H1 (cell line): ENCODE results near the gene ACTA2. TPM values are rescaled to one million over a fixed set of nuclear protein-coding genes. Genes with fewer than 3 reads are reported as not detected.

Source experiments
- CTCF ChIA-PET: fragments of 300-600 bp; sonication (Branson Sonifier 250); formaldehyde crosslinking; loops from one replicate; lab custom pipeline; 2021; ENCODE audit not compliant: partially characterized antibody; lab: Charles Lee
- POLR2A ChIA-PET: fragments of 300-600 bp; sonication (Branson Sonifier 250); formaldehyde crosslinking; loops from one replicate; lab custom pipeline; 2021; ENCODE audit warnings: inconsistent platforms; ENCODE audit not compliant: partially characterized antibody; lab: Charles Lee
- DNase-seq, 2 experiments: peaks; one replicate each; pipeline versions ENCODE4 v3.0.0 to v3.0.0-alpha.2; 2010 to 2022; ENCODE audit warnings: low spot score in 2 of 2, low read depth in 1 of 2, mixed read lengths in 1 of 2
- FAIRE-seq: peaks from 2 replicates; lab custom pipeline; 2011; peaks lifted over from hg19 to GRCh38; lab: Jason Lieb, UNC
- H2AFZ ChIP-seq: 2 replicates; pipeline ENCODE4 v1.8.1; 2012; ENCODE audit warnings: low read length, inconsistent platforms
- H2AK5ac ChIP-seq: 2 replicates; pipeline ENCODE4 v1.6.1; 2013; ENCODE audit warnings: low read depth, low read length
- H2BK120ac ChIP-seq: replicated peaks from 2 replicates; pipeline ENCODE3; 2013; ENCODE audit warnings: low read depth, low read length, inconsistent platforms
- H2BK12ac ChIP-seq: 2 replicates; pipeline ENCODE4 v1.6.1; 2013; ENCODE audit warnings: low read depth, low read length
- H2BK15ac ChIP-seq: 2 replicates; pipeline ENCODE4 v1.6.1; 2013; ENCODE audit warnings: low read length
- H2BK20ac ChIP-seq: 2 replicates; pipeline ENCODE4 v1.6.1; 2013; ENCODE audit warnings: low read length
- H2BK5ac ChIP-seq: 2 replicates; pipeline ENCODE4 v1.6.1; 2013; ENCODE audit warnings: low read depth, low read length
- H3K14ac ChIP-seq: 2 replicates; pipeline ENCODE4 v1.6.1; 2013; ENCODE audit warnings: inconsistent platforms; ENCODE audit not compliant: insufficient read length
- H3K18ac ChIP-seq: 2 replicates; pipeline ENCODE4 v1.6.1; 2013; ENCODE audit warnings: low read length; ENCODE audit errors: extremely low read depth
- H3K23ac ChIP-seq: 2 replicates; pipeline ENCODE4 v1.6.1; 2013; ENCODE audit warnings: inconsistent platforms; ENCODE audit not compliant: insufficient read length
- H3K23me2 ChIP-seq: 2 replicates; pipeline ENCODE4 v1.6.1; 2013; ENCODE audit warnings: low read depth, low read length
- H3K27ac ChIP-seq: 2 replicates; pipeline ENCODE4 v1.6.1; 2011; ENCODE audit warnings: low read depth, low read length, inconsistent platforms
- H3K27me3 ChIP-seq, 4 experiments: replicated peaks in 1 of 4; 1 replicate in 1 of 4; 2 replicates in 3 of 4; pipeline versions ENCODE4 v1.6.1 to v1.8.1; 2011 to 2013; ENCODE audit warnings: low read length in 3 of 4, mild to moderate bottlenecking in 3 of 4, inconsistent platforms in 2 of 4, mixed read lengths in 2 of 4, moderate library complexity in 1 of 4; ENCODE audit not compliant: control insufficient read depth in 3 of 4, insufficient read depth in 3 of 4; ENCODE audit errors: extremely low read depth in 1 of 4
- H3K36me3 ChIP-seq, 4 experiments: 2 replicates each; pipeline versions ENCODE4 v1.6.1 to v1.8.1; 2011 to 2013; ENCODE audit warnings: mild to moderate bottlenecking in 4 of 4, low read length in 3 of 4, moderate library complexity in 2 of 4, control low read depth in 1 of 4, inconsistent platforms in 1 of 4; ENCODE audit not compliant: insufficient read depth in 4 of 4, control insufficient read depth in 2 of 4
- H3K4ac ChIP-seq: replicated peaks from 2 replicates; pipeline ENCODE3; 2013; ENCODE audit warnings: low read length, low read depth, mixed read lengths, inconsistent platforms; ENCODE audit not compliant: insufficient read length
- H3K4me1 ChIP-seq, 4 experiments: replicated peaks in 1 of 4; 1 replicate in 1 of 4; 2 replicates in 3 of 4; pipeline versions ENCODE4 v1.6.1 to v1.8.1; 2011 to 2013; ENCODE audit warnings: low read length in 3 of 4, inconsistent platforms in 2 of 4, mixed read lengths in 1 of 4; ENCODE audit not compliant: insufficient read depth in 4 of 4, control insufficient read depth in 3 of 4
- H3K4me2 ChIP-seq, 2 experiments: 2 replicates each; pipeline versions ENCODE4 v1.6.1 to v1.8.1; 2011 to 2013; ENCODE audit warnings: low read depth in 2 of 2, low read length in 2 of 2, control low read depth in 1 of 2, inconsistent platforms in 1 of 2, mild to moderate bottlenecking in 1 of 2; ENCODE audit not compliant: insufficient read depth in 1 of 2
- H3K4me3 ChIP-seq, 4 experiments: fragments of 200-600, 300-600 bp in 1 of 4; sonication (generic), shearing (Covaris generic), sonication (Bioruptor Twin) in 1 of 4; 2 replicates each; pipeline versions ENCODE4 v1.5.1 to v1.8.1; 2011 to 2016; ENCODE audit warnings: low read length in 4 of 4, low read depth in 3 of 4, control low read depth in 2 of 4, inconsistent platforms in 2 of 4, mild to moderate bottlenecking in 2 of 4, mixed read lengths in 1 of 4, moderate library complexity in 1 of 4; ENCODE audit not compliant: insufficient read depth in 2 of 4; ENCODE audit errors: extremely low read depth in 1 of 4
- H3K56ac ChIP-seq: replicated peaks from 2 replicates; pipeline ENCODE3; 2013; ENCODE audit warnings: low read depth, mild to moderate bottlenecking, mixed read lengths, low read length, inconsistent platforms; ENCODE audit not compliant: insufficient read length
- H3K79me1 ChIP-seq: 2 replicates; pipeline ENCODE4 v1.6.1; 2013; ENCODE audit warnings: low read depth, low read length, control low read depth
- H3K79me2 ChIP-seq, 2 experiments: 2 replicates each; pipeline versions ENCODE4 v1.6.1 to v1.8.1; 2012 to 2013; ENCODE audit warnings: low read length in 2 of 2, mild to moderate bottlenecking in 2 of 2, inconsistent platforms in 1 of 2; ENCODE audit not compliant: insufficient read depth in 2 of 2, control insufficient read depth in 1 of 2
- H3K9ac ChIP-seq, 4 experiments: replicated peaks in 1 of 4; 1 replicate in 1 of 4; 2 replicates in 3 of 4; pipeline versions ENCODE4 v1.6.1 to v1.8.1; 2011 to 2013; ENCODE audit warnings: low read depth in 3 of 4, low read length in 3 of 4, control low read depth in 2 of 4, mild to moderate bottlenecking in 2 of 4, moderate library complexity in 2 of 4, inconsistent platforms in 1 of 4; ENCODE audit errors: extremely low read depth in 1 of 4
- H3K9me3 ChIP-seq, 2 experiments: 2 replicates each; pipeline versions ENCODE4 v1.6.1 to v1.8.1; 2012 to 2013; ENCODE audit warnings: mild to moderate bottlenecking in 2 of 2, moderate library complexity in 2 of 2, control low read depth in 1 of 2, inconsistent platforms in 1 of 2, low read depth in 1 of 2, low read length in 1 of 2, mixed read lengths in 1 of 2; ENCODE audit not compliant: insufficient read depth in 2 of 2
- H4K20me1 ChIP-seq, 2 experiments: replicated peaks in 1 of 2; 2 replicates each; pipeline versions ENCODE3 to v1.8.1; 2011 to 2013; ENCODE audit warnings: inconsistent platforms in 2 of 2, low read length in 2 of 2, mild to moderate bottlenecking in 1 of 2; ENCODE audit not compliant: insufficient read depth in 2 of 2, control insufficient read depth in 1 of 2
- H4K5ac ChIP-seq: 2 replicates; pipeline ENCODE4 v1.6.1; 2013; ENCODE audit warnings: low read length, low read depth, mixed read lengths, inconsistent platforms; ENCODE audit not compliant: insufficient read length
- H4K8ac ChIP-seq: 2 replicates; pipeline ENCODE4 v1.8.0; 2013; ENCODE audit warnings: mild to moderate bottlenecking, moderate library complexity, low read length, inconsistent platforms; ENCODE audit not compliant: insufficient read depth; ENCODE audit errors: extremely low read depth
- H4K91ac ChIP-seq: replicated peaks from 2 replicates; pipeline ENCODE3; 2013; ENCODE audit warnings: low read length, mixed read lengths, inconsistent platforms; ENCODE audit not compliant: insufficient read length
- CHD1 ChIP-seq: IDR thresholded peaks from 2 replicates; pipeline ENCODE4 v1.6.1; 2012; ENCODE audit warnings: low read depth, low read length, improper control_type of control experiment
- CTCF ChIP-seq, 3 experiments: IDR thresholded peaks; 1 replicate in 2 of 3; 2 replicates in 1 of 3; pipeline versions ENCODE4 v1.5.1 to v1.6.1; 2011; ENCODE audit warnings: low read length in 3 of 3, mild to moderate bottlenecking in 3 of 3, inconsistent platforms in 2 of 3, low read depth in 1 of 3, moderate library complexity in 1 of 3; ENCODE audit not compliant: insufficient read depth in 1 of 3; ENCODE audit errors: control extremely low read depth in 1 of 3
- E2F6 ChIP-seq: IDR thresholded peaks from 2 replicates; pipeline ENCODE4 v1.6.1; 2012; ENCODE audit warnings: inconsistent platforms
- NRF1 ChIP-seq: IDR thresholded peaks from 2 replicates; pipeline ENCODE4 v1.6.1; 2011; ENCODE audit warnings: mild to moderate bottlenecking, low read depth, low read length, improper control_type of control experiment
- RNF2 ChIP-seq: fragments of 200-900, 300-1000 bp; sonication (generic); IDR thresholded peaks from 2 replicates; pipeline ENCODE4 v1.7.1; 2016; ENCODE audit warnings: borderline replicate concordance, low read depth, mild to moderate bottlenecking, antibody characterized with exemption, low read length; ENCODE audit not compliant: poor library complexity, severe bottlenecking; ENCODE audit errors: missing control alignments
- WGBS, 2 experiments: shearing (Covaris generic) in 1 of 2; methylation state at CpG; one replicate each; pipeline versions ENCODE4 v1.1.6 to v1.1.7; 2013 to 2015; ENCODE audit warnings: low lambda C conversion rate in 2 of 2, mixed read lengths in 2 of 2, inconsistent platforms in 1 of 2, low coverage in 1 of 2, missing lambda C conversion rate in 1 of 2; ENCODE audit not compliant: insufficient replicate concordance in 2 of 2, insufficient coverage in 1 of 2, insufficient read length in 1 of 2; ENCODE audit errors: extremely low coverage in 1 of 2, missing lambda C conversion rate in 1 of 2; 5-methylcytosine and 5-hydroxymethylcytosine counted together
- polyA plus RNA-seq, 7 experiments: library from polyadenylated mRNA; depleted of rRNA in 3 of 7; stranded (reverse) in 5 of 7; unstranded in 2 of 7; fragments of >200 nt in 5 of 7; fragments of 200-250 nt in 2 of 7; gene quantifications; 1 replicate in 5 of 7; 2 replicates in 1 of 7; 4 replicates in 1 of 7; pipeline versions ENCODE4 v1.2.1 to v1.2.3, GENCODE V29; 2011 to 2013; ENCODE audit warnings: missing spikeins in 2 of 7, mixed read lengths in 2 of 7
- total RNA-seq: library from RNA; stranded (reverse); fragmentation: NEBNext Ultra II Directional; extraction: Animal tissue kit (Norgen Biotek cat#: 25700); gene quantifications from 2 replicates; pipeline ENCODE4 v1.2.1, GENCODE V29; 2021

ACTA2 gene
- total and polyA plus RNA-seq, 2 of the 8 experiments (the other 6 are each of a cell fraction or from before 2014, with no cell fraction given), result 3.5 to 8.9 TPM

- ChIA-PET CTCF (interaction anchor here (0.6 to 6.0 kb wide), 39 partner anchors 8 to 259 kb away, joined by 3 to 103 read pairs (median 4); partner anchors contain the start of gene ANKRD22), POLR2A (no interaction called here)
- Histone ChIP-seq H3K79me2 (no peaks in the 10 kb centered on the region), H2BK120ac (no peak overlapping the region), H4K20me1 (no peaks in the 10 kb centered on the region), H2BK12ac (no peak overlapping the region), H3K56ac (no peak overlapping the region), H3K4me3 (no peak overlapping the region), H3K36me3 (no peaks in the 10 kb centered on the region), H3K4me2 (no peak overlapping the region), H2BK20ac (no peak overlapping the region), H2BK15ac (no peak overlapping the region), H3K9ac (no peak overlapping the region), H4K8ac (no peak overlapping the region), H3K9me3 (no peaks in the 10 kb centered on the region), H4K91ac (no peak overlapping the region), H3K23ac (no peak overlapping the region), H3K14ac (no peak overlapping the region), H3K27me3 (peaks cover 0 to 13% (median 7%) of the 10 kb centered on the region in 4 experiments; a peak in 6 of 7 replicates), H3K23me2 (peaks cover 7% of the 10 kb centered on the region; the same call in 1 of the 2 replicates), H3K27ac (no peak overlapping the region), H3K4me1 (peaks cover 0 to 4% (median 2%) of the 10 kb centered on the region in 4 experiments; a peak in 3 of 7 replicates), H3K4ac (no peak overlapping the region), H2BK5ac (no peak overlapping the region), H3K79me1 (no peaks in the 10 kb centered on the region), H3K18ac (no peak overlapping the region), H2AK5ac (no peak overlapping the region), H2AFZ (no peak overlapping the region), H4K5ac (no peak overlapping the region)
- WGBS, 2 experiments, result 35% methylated on average over 2 of the region's 2 CpGs; no CpG with 5 or more reads in 1 of the 2 experiments
- FAIRE-seq (no peak), DNase-seq (no peak)
- TF ChIP-seq NRF1 (no peak), RNF2 (no peak), CTCF (IDR thresholded peaks at IDR 0.05; ENCODE audit: control extremely low read depth in 1 of 3, insufficient read depth in 1 of 3, low read depth in 1 of 3, low read length in 3 of 3) (peak in 2 of 3 experiments; percentile 39 to 52; a peak in 2 of 4 replicates), E2F6 (no peak), CHD1 (no peak)
Observed at GRCh38 chr10:88986549-88987242, 34.1 kb upstream of the ACTA2 start.
